ENCODE measurements around the gene KRT26.

Gene KRT26

GRCh38 chr17:40813804-40814203 is 41.8 kb upstream of the KRT26 start:
- Histone ChIP-seq H3K9me3 (ENCODE audit: control insufficient read depth, insufficient read depth, low read length) (no peaks in the 10 kb centered on the region), H3K27me3 (ENCODE audit: control insufficient read depth, low read length) (peaks cover 19% of the 10 kb centered on the region), H3K9me2 (replicated peaks; ENCODE audit: control insufficient read depth, low read length) (no peaks in the 10 kb centered on the region), H3K79me2 (ENCODE audit: control insufficient read depth, low read length) (peaks cover 10% of the 10 kb centered on the region), H3K4me3 (ENCODE audit: low read length) (no peak overlapping the region), H4K20me1 (ENCODE audit: control insufficient read depth, insufficient read depth, low read depth, low read length) (no peaks in the 10 kb centered on the region), H3K27ac (ENCODE audit: low read depth, low read length) (no peak overlapping the region), H3K4me1 (ENCODE audit: control insufficient read depth, low read length) (peaks cover 5% of the 10 kb centered on the region; the same call in 1 of the 2 replicates), H3F3A (ENCODE audit: control insufficient read depth, insufficient read depth) (peaks cover 18% of the 10 kb centered on the region), H3K4me2 (ENCODE audit: low read length) (no peak overlapping the region), H3K36me3 (ENCODE audit: control insufficient read depth, low read length) (peaks cover 22% of the 10 kb centered on the region)
- TF ChIP-seq EZH2phosphoT487 (IDR thresholded peaks at IDR 0.05; ENCODE audit: borderline replicate concordance, low read length) (no peak), CTCF (IDR thresholded peaks at IDR 0.05; ENCODE audit: low read depth, low read length, poor library complexity, severe bottlenecking) (no peak)

- H3F3A ChIP-seq (ENCODE audit: control insufficient read depth, insufficient read depth), result peaks cover 9% of the 10 kb centered on the region
- H4K20me1 ChIP-seq (ENCODE audit: control insufficient read depth, insufficient read depth, low read depth, low read length), result no peaks in the 10 kb centered on the region
- peaks cover 19% of the 10 kb centered on the region for H3K27me3 ChIP-seq (ENCODE audit: control insufficient read depth, low read length)
- H3K79me2 ChIP-seq (ENCODE audit: control insufficient read depth, low read length), result no peaks in the 10 kb centered on the region; the same call in 1 of the 2 replicates
- peaks cover 11% of the 10 kb centered on the region for H3K36me3 ChIP-seq (ENCODE audit: control insufficient read depth, low read length)
- H3K9me2 ChIP-seq (replicated peaks; ENCODE audit: control insufficient read depth, low read length), result no peaks in the 10 kb centered on the region
- no peak overlapping the region for H3K27ac ChIP-seq (ENCODE audit: low read depth, low read length)
- no peaks in the 10 kb centered on the region for H3K9me3 ChIP-seq (ENCODE audit: control insufficient read depth, insufficient read depth, low read length)
- TF ChIP-seq EZH2phosphoT487 (IDR thresholded peaks at IDR 0.05; ENCODE audit: borderline replicate concordance, low read length) (no peak), CTCF (IDR thresholded peaks at IDR 0.05; ENCODE audit: low read depth, low read length, poor library complexity, severe bottlenecking) (no peak)
- no peak overlapping the region for H3K4me2 ChIP-seq (ENCODE audit: low read length)
- no peak overlapping the region for H3K4me3 ChIP-seq (ENCODE audit: low read length)
- H3K4me1 ChIP-seq (ENCODE audit: control insufficient read depth, low read length), result no peaks in the 10 kb centered on the region
Observed at GRCh38 chr17:40812639-40813038, 40.6 kb upstream of the KRT26 start.

GRCh38 chr17:40810494-40810893 is 38.5 kb upstream of the KRT26 start:
- no peaks in the 10 kb centered on the region for H3K9me3 ChIP-seq (ENCODE audit: control insufficient read depth, insufficient read depth, low read length)
- no peaks in the 10 kb centered on the region for H3K79me2 ChIP-seq (ENCODE audit: control insufficient read depth, low read length)
- H3K27ac ChIP-seq (ENCODE audit: low read depth, low read length), result no peak overlapping the region
- no peaks in the 10 kb centered on the region for H3F3A ChIP-seq (ENCODE audit: control insufficient read depth, insufficient read depth)
- H4K20me1 ChIP-seq (ENCODE audit: control insufficient read depth, insufficient read depth, low read depth, low read length), result no peaks in the 10 kb centered on the region
- no peaks in the 10 kb centered on the region for H3K4me1 ChIP-seq (ENCODE audit: control insufficient read depth, low read length)
- H3K27me3 ChIP-seq (ENCODE audit: control insufficient read depth, low read length), result peaks cover 30% of the 10 kb centered on the region
- H3K36me3 ChIP-seq (ENCODE audit: control insufficient read depth, low read length), result no peaks in the 10 kb centered on the region
- no peak for TF ChIP-seq CTCF (IDR thresholded peaks at IDR 0.05; ENCODE audit: low read depth, low read length, poor library complexity, severe bottlenecking)
- no peak overlapping the region for H3K4me2 ChIP-seq (ENCODE audit: low read length)
- H3K4me3 ChIP-seq (ENCODE audit: low read length), result no peak overlapping the region
- no peaks in the 10 kb centered on the region for H3K9me2 ChIP-seq (replicated peaks; ENCODE audit: control insufficient read depth, low read length)

All from DOHH2 (cell line).